ENCODE measurements around the gene PGD.

The PGD gene

DNA sequence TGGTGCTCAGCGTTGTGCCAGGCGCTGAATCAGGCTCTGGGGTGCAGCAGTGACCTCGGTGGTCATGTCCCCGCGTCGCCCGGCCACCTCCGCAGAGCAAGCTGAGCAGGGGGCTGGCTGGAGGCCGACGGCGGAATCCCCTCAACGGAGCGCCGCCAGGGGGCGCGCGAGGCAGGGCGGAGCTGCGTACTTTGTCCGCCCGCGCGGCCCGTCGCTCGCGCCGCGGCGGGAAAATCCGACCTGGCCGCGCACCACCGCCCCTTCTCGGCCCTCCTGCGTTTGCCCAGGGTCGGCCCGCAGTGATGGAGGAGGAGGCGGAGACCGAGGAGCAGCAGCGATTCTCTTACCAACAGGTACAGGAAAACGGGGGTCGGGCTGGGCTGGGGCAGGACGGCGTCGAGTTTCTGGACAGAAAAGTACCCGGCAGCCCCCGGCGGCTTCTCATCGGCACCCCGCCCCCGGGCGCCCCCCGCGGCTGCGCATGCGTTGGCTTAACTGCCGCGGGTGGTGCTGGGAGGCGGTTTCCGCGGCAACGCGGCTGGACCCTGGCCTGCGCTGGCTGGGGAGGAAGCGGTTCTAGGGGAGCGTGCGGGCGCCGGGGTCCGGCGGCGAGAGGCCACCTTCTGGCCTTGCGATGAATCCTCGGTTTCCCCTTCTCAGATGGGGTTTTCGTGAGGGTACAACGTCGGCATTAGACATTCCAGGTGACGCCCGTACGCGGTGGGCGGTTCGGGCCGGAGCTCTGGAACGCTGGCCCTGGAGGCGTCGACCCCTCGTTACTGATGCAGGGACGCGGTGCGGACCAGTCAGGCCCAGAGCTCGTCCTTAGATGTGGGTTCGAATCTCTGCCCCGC is 31.6 kb downstream of the PGD start, which contains the start of gene CENPS:
CENPS (plus strand) TSS at position 218 of the 854 bp plus-strand sequence; CDS start at position 303, 85 bp downstream.
- H3K27ac ChIP-seq, result peak within 1 kb of the TSS; percentile 84
- TF ChIP-seq ZFX (IDR thresholded peaks at IDR 0.05), result peak; percentile 62; the same call in 1 of the 2 replicates
- TF ChIP-seq, protein P1, sequence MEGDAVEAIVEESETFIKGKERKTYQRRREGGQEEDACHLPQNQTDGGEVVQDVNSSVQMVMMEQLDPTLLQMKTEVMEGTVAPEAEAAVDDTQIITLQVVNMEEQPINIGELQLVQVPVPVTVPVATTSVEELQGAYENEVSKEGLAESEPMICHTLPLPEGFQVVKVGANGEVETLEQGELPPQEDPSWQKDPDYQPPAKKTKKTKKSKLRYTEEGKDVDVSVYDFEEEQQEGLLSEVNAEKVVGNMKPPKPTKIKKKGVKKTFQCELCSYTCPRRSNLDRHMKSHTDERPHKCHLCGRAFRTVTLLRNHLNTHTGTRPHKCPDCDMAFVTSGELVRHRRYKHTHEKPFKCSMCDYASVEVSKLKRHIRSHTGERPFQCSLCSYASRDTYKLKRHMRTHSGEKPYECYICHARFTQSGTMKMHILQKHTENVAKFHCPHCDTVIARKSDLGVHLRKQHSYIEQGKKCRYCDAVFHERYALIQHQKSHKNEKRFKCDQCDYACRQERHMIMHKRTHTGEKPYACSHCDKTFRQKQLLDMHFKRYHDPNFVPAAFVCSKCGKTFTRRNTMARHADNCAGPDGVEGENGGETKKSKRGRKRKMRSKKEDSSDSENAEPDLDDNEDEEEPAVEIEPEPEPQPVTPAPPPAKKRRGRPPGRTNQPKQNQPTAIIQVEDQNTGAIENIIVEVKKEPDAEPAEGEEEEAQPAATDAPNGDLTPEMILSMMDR (conservative IDR thresholded peaks at IDR 0.05), result peak; percentile 99

DNA sequence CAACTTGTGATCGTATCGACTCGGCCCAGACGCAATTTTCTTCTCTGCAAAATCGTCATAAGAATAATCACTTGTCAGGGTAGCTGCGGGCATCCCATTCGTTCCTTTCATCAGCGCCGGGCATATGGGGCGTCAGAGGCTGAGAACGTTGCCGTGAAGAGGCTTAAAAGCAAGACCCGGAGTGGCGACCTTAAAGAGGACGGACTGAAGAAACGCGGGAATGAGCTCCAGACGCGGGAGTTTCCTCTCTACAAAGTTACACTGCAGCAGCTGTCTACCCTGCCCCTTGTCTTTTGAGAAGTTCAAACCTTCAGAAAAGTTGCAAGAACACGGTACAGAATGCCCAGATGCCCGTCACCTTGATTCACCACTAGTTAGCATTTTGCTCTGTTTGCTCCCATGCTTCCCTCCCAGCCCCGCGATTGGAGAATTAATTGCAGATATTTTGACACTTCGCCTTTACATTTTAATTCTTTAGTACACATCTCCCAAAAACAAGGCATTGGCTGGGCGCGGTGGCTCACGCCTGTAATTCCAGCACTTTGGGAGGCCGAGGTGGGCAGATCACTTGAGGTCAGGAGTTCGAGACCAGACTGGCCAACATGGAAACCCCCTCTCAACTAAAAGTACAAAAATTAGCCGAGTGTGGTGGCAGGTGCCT is 32.3 kb downstream of the PGD start:
- no peak for TF ChIP-seq ZFX (IDR thresholded peaks at IDR 0.05)
- TF ChIP-seq, protein P1 (conservative IDR thresholded peaks at IDR 0.05), result no peak
- peak overlapping the region; percentile 84 for H3K27ac ChIP-seq

DNA sequence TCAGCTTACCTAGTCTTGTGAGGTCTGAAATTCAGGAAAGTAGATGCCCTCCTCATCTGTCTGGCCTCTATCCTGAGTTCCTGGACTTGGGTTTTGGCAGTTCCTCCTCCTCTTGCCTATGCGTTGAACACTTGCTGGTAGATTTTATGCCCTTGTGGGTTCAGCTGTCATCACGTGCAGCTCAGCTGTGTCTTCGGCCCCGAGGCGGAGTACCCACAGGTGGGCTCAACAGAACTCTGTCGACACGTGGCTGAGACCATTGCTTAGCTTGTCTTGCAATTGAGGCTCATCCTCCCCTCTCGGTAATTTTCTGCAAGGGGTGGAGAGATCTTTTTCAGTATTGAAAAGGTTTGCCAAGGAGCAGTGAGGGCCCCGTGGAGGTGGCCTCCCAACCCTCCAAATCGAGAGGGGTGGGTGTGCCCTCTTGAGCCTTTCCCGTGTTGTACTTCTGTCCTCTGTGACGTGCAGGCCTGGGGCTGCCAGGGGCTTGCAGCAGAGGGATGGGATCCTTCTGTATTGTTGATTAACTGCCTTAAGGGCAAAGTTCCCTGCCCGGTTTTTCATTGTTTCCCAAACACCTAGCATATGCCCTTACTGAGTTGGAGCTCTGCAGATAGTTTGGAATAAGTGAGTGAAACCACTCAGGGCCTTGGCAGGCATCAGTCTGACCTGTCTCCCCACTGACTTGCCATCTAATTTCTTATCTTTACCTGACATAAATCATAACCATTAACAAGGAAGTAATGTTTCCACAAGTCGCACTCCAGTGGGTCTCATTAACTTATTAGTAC is 34.2 kb downstream of the PGD start:
- H3K27ac ChIP-seq, result no peak overlapping the region
- TF ChIP-seq, protein P1 (conservative IDR thresholded peaks at IDR 0.05), result no peak
- TF ChIP-seq ZFX (IDR thresholded peaks at IDR 0.05), result no peak

DNA sequence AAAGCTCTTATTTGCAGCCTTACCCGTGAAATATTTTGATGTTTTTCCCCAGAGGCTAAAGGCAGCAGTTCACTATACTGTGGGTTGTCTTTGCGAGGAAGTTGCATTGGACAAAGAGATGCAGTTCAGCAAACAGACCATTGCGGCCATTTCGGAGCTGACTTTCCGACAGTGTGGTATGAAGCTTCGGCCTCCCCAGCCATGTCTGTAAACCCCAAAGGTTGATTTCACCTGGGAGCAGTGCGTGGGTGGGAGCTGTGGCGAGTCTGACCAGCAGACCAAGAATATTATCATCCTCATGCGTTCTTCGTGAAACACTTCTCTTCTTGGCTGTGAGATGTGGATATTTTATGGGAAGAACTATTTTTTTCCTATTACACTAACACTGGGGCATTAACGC is 34.9 kb downstream of the PGD start:
- no peak overlapping the region for H3K27ac ChIP-seq
- TF ChIP-seq, protein P1 (conservative IDR thresholded peaks at IDR 0.05), result no peak
- no peak for TF ChIP-seq ZFX (IDR thresholded peaks at IDR 0.05)

DNA sequence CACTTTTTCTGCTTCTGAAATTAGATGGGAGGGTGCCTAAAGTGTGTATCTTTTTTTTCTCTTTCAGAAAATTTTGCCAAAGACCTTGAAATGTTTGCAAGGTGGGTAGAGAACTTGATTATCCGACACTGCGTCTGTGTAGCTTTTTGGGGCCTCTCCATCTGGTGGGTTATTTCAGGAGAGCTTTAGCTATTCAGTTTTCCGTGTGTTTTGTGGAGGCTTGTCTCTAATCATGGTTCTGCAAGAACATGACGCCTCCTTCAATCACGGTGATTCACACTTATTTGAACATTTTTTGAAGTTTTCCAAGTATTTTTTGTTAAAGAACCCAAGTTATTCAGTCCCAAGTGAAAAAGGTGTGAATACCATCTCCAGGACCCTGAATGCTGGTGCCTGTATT is 35.7 kb downstream of the PGD start:
- no peak overlapping the region for H3K27ac ChIP-seq
- TF ChIP-seq, protein P1 (conservative IDR thresholded peaks at IDR 0.05), result no peak
- TF ChIP-seq ZFX (IDR thresholded peaks at IDR 0.05), result no peak

DNA sequence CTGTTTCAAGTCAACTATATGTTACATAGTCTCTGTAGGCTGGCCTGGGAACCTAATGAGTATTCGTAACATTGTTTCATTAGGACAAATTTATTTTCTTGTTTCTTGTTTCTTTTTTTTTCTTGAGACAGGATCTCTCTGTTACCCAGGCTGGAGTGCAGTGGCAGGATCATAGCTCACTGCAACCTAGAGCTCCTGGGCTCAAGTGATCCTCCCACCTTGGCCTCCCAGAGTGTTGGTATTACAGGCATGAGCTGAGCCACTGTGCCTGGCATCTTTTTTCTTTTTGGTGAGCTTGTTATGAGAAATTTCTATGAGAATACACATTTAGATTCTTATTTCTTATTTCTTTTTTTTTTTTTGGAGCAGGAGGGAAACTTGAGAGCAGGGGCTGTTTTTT is 38.2 kb downstream of the PGD start:
- no peak overlapping the region for H3K27ac ChIP-seq
- TF ChIP-seq, protein P1 (conservative IDR thresholded peaks at IDR 0.05), result no peak
- no peak for TF ChIP-seq ZFX (IDR thresholded peaks at IDR 0.05)

Data from C4-2B (cell line).